Measurements from ENCODE around the gene RPS8.
"Not testable (repeated sequence)": the region's sequence is repeated elsewhere in the genome, so short reads cannot be mapped to it uniquely, and the experiment has no call there.

The RPS8 gene

GRCh38 chr1:44760876-44761275 lies 14.5 kb upstream of the RPS8 start:
- Histone ChIP-seq H3K36me3 (replicated peaks; ENCODE audit: low read depth, low read length) (peaks cover 52% of the 10 kb centered on the region), H3K4me1 (ENCODE audit: low read length) (peaks cover 4% of the 10 kb centered on the region; the same call in 1 of the 2 replicates), H3K4me3 (ENCODE audit: low read length) (no peak overlapping the region), H4K20me1 (ENCODE audit: insufficient read depth, low read length) (no peaks in the 10 kb centered on the region), H3K4me2 (ENCODE audit: low read length) (no peak overlapping the region), H3K9me3 (ENCODE audit: insufficient read depth, low read length) (no peaks in the 10 kb centered on the region), H3K27me3 (ENCODE audit: low read depth, low read length) (no peaks in the 10 kb centered on the region), H3K79me2 (ENCODE audit: low read length) (no peaks in the 10 kb centered on the region), H3K9ac (ENCODE audit: low read length) (no peak overlapping the region), H2AFZ (ENCODE audit: low read depth, low read length) (no peak overlapping the region), H3K27ac (ENCODE audit: low read length) (no peak overlapping the region)
- TF ChIP-seq EZH2phosphoT487 (IDR thresholded peaks at IDR 0.05; ENCODE audit: low read depth) (no peak), CTCF (IDR thresholded peaks at IDR 0.05; ENCODE audit: low read depth, low read length) (no peak)

- not testable (repeated sequence) for H2AFZ ChIP-seq (ENCODE audit: low read depth, low read length); H3K27me3 ChIP-seq (ENCODE audit: low read depth, low read length); H3K9ac ChIP-seq (ENCODE audit: low read length); H3K9me3 ChIP-seq (ENCODE audit: insufficient read depth, low read length); H3K27ac ChIP-seq (ENCODE audit: low read length); H3K4me3 ChIP-seq (ENCODE audit: low read length); H3K79me2 ChIP-seq (ENCODE audit: low read length); H4K20me1 ChIP-seq (ENCODE audit: insufficient read depth, low read length); H3K4me2 ChIP-seq (ENCODE audit: low read length); H3K4me1 ChIP-seq (ENCODE audit: low read length)
- peaks cover 28% of the 10 kb centered on the region for H3K36me3 ChIP-seq (replicated peaks; ENCODE audit: low read depth, low read length)
Observed at GRCh38 chr1:44766421-44766820, 8.9 kb upstream of the RPS8 start.

GRCh38 chr1:44775930-44776729 lies 790 bp downstream of the RPS8 start:
- H3K79me2 ChIP-seq (ENCODE audit: low read length): peaks cover 47% of the 10 kb centered on the region
- H3K9me3 ChIP-seq (ENCODE audit: insufficient read depth, low read length): no peaks in the 10 kb centered on the region
- H3K4me2 ChIP-seq (ENCODE audit: low read length): peak overlapping the region; percentile 97
- peak overlapping the region; percentile 95 for H3K9ac ChIP-seq (ENCODE audit: low read length)
- H3K27ac ChIP-seq (ENCODE audit: low read length): peak overlapping the region; percentile 79
- H2AFZ ChIP-seq (ENCODE audit: low read depth, low read length): no peak overlapping the region
- H3K36me3 ChIP-seq (replicated peaks; ENCODE audit: low read depth, low read length): peaks cover 38% of the 10 kb centered on the region
- no peaks in the 10 kb centered on the region for H3K27me3 ChIP-seq (ENCODE audit: low read depth, low read length)
- peaks cover 13% of the 10 kb centered on the region for H3K4me1 ChIP-seq (ENCODE audit: low read length)
- H4K20me1 ChIP-seq (ENCODE audit: insufficient read depth, low read length): peaks cover 31% of the 10 kb centered on the region
- peak overlapping the region; percentile 88 for H3K4me3 ChIP-seq (ENCODE audit: low read length)
- TF ChIP-seq CTCF (IDR thresholded peaks at IDR 0.05; ENCODE audit: low read depth, low read length) (no peak), EZH2phosphoT487 (IDR thresholded peaks at IDR 0.05; ENCODE audit: low read depth) (no peak)

- Histone ChIP-seq H2AFZ (ENCODE audit: low read depth, low read length) (no peak overlapping the region), H3K36me3 (replicated peaks; ENCODE audit: low read depth, low read length) (peaks cover 43% of the 10 kb centered on the region), H3K79me2 (ENCODE audit: low read length) (peaks cover 47% of the 10 kb centered on the region), H4K20me1 (ENCODE audit: insufficient read depth, low read length) (peaks cover 31% of the 10 kb centered on the region), H3K27ac (ENCODE audit: low read length) (peak overlapping the region; percentile 79), H3K4me1 (ENCODE audit: low read length) (peaks cover 13% of the 10 kb centered on the region), H3K4me2 (ENCODE audit: low read length) (peak overlapping the region; percentile 97), H3K27me3 (ENCODE audit: low read depth, low read length) (no peaks in the 10 kb centered on the region), H3K9ac (ENCODE audit: low read length) (peak overlapping the region; percentile 95), H3K9me3 (ENCODE audit: insufficient read depth, low read length) (no peaks in the 10 kb centered on the region), H3K4me3 (ENCODE audit: low read length) (peak overlapping the region; percentile 88)
- TF ChIP-seq CTCF (IDR thresholded peaks at IDR 0.05; ENCODE audit: low read depth, low read length): no peak
- no peak for TF ChIP-seq EZH2phosphoT487 (IDR thresholded peaks at IDR 0.05; ENCODE audit: low read depth)
Observed at GRCh38 chr1:44776730-44777068, 1.4 kb downstream of the RPS8 start.
